Epidermal melanocyte (primary cell): ENCODE measurements around the gene POC5.
"Not testable (repeated sequence)": the region's sequence is repeated elsewhere in the genome, so short reads cannot be mapped to it uniquely, and the experiment has no call there.

Experiments
- DNase-seq: peaks from one replicate; pipeline ENCODE4 v3.0.0; 2011; ENCODE audit warnings: low spot score; ENCODE audit not compliant: insufficient read length

The POC5 gene, protein sequence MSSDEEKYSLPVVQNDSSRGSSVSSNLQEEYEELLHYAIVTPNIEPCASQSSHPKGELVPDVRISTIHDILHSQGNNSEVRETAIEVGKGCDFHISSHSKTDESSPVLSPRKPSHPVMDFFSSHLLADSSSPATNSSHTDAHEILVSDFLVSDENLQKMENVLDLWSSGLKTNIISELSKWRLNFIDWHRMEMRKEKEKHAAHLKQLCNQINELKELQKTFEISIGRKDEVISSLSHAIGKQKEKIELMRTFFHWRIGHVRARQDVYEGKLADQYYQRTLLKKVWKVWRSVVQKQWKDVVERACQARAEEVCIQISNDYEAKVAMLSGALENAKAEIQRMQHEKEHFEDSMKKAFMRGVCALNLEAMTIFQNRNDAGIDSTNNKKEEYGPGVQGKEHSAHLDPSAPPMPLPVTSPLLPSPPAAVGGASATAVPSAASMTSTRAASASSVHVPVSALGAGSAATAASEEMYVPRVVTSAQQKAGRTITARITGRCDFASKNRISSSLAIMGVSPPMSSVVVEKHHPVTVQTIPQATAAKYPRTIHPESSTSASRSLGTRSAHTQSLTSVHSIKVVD

GRCh38 chr5:75717082-75717922, at the start of gene POC5:
Gene POC5, minus strand, starts transcription at chr5:75717437. Its CDS starts 4,500 bp downstream, at chr5:75712937.
- peak; percentile 80 for DNase-seq

GRCh38 chr5:75758116-75758515, 40.9 kb upstream of the POC5 start:
- no peak for DNase-seq

DNA sequence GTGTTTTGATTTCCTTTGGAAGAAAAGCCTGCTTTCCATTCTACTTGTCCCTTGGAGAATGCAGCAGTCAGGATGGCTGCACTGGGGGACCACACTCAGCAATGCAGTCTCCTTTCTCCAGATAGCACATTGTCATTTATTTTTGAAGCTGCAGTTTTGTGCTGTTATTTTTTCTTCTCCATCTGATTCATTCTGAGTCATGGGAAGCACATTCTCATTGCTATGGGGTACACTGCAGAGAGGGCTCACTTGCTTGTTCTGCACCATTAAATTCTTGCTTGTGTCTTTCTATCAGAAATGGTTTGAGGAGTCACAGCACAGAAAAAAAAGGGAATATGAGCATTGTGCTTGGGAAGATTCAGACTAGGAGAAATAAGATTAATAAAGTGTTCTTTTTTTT, 39.7 kb upstream of the POC5 start:
- DNase-seq = no peak

DNA sequence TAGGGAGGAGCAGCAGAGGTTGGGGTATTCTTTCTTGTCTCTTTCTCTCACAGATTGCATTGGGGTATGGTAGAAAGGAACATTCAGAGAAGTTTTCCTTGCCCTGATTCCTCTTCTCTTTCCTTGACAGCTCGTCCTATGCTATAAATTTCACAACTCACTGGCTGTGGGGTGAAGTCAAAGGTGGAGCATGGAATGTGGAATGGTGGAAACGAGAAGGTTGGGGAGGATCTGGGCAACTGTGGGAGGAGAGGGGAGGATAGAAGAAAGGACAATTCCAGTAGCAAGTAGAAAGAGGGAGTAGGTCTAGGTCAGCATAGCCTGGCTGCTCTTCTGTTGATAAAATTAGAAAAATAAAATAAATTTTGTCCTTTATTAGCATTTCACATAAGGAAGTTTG, 39.0 kb upstream of the POC5 start:
- DNase-seq = no peak

DNA sequence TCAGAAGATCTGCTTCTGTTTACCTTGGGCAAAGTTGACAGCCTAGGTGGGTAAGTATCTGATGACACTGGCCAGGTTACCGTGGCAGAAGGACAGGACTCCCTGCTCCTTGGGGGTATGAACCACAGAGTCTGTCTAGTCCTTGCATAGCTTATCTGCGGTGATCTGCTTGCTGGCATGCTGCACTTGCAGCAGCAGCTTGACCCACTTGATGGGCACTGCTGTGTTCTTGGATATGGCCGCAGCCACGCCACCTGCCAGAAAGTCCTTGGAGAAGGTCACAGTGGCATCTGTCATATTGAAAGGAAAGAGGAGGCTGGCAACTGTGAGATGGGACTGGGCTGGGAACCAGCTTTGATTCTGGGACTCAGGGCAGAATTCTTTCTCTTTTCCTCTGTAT, 35.9 kb upstream of the POC5 start:
- no peak for DNase-seq

DNA sequence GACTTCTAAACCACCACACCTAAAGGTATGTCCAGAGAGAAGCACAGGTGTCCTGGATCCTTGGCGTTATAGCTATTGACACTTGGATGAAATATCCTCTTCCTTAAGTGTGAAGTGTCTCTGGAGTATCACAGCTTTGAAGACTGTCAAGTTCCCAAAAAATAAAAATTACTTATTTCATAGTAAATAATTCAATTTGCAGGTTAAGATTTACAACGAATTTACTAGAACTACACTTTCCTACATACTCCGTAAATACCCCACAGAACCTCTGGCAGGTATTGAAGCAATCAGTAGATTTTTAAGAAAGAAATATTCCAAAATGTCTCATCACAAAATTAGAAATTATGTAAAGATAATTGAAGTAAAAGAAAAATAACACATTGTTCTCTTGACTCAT, 27.1 kb upstream of the POC5 start:
- no peak for DNase-seq

DNA sequence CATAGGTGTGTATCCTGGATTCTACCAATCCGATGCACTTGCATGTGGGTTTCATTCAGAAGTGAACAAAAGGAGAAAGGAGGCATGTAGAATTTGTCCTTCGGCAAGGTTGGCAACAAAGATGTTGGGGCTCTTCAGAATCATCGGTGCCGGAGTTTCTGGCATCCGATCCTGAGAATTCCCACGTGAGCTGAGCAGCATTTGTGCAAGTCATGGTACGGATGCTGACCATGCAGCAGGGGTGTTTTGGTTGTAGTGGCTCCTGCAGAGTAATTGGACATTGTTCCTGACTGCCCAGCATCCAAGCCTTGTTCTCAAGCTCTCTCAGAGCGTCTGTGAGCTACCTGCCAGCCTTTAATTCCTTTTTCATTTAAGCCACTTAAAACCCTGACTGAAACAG, 19.0 kb upstream of the POC5 start:
- no peak for DNase-seq

GRCh38 chr5:75734913-75735789, 17.9 kb upstream of the POC5 start:
- no peak for DNase-seq

- DNase-seq = no peak
Measured at GRCh38 chr5:75733767-75734166, 16.5 kb upstream of the POC5 start.

DNA sequence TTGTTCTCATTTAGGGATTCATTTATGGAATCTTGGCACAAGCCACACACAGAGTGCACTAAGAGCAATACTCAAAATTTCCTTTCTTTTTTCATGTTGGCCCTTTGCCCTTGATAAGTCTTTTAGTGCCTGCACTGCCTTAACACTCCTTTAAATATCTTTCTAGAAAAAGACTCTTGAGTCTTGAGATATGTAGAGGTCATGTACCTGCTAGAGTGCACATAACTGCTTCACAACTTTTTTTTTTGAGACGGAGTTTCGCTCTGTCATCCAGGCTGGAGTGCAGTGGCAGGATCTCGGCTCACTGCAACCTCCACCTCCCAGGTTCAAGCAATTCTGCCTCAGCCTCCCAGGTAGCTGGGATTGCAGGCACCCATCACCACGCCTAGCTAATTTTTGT, 14.3 kb upstream of the POC5 start:
- DNase-seq = not testable (repeated sequence)

GRCh38 chr5:75729321-75729720, 12.1 kb upstream of the POC5 start:
- DNase-seq = no peak

DNA sequence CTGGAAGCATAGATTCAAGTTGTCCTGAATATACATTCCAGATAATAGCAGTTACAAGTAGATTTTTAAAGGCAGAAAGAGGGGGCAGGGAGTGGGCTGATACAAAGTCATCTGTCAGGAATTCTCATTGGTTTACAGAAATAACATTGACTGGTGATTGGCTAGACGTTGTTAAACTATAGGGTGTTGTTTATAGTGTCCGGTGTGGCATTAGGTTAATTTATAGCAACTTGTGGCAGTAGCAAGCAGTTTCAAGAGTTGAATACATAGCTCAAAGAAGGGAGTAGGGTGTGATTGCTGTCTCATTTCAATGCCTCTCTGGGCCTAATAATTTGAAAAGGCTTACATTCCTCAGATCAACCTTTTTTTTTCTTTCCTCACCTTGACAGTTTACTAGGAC, 10.7 kb upstream of the POC5 start:
- no peak for DNase-seq

- not testable (repeated sequence) for DNase-seq
Measured at GRCh38 chr5:75726224-75726623, 9.0 kb upstream of the POC5 start.

DNA sequence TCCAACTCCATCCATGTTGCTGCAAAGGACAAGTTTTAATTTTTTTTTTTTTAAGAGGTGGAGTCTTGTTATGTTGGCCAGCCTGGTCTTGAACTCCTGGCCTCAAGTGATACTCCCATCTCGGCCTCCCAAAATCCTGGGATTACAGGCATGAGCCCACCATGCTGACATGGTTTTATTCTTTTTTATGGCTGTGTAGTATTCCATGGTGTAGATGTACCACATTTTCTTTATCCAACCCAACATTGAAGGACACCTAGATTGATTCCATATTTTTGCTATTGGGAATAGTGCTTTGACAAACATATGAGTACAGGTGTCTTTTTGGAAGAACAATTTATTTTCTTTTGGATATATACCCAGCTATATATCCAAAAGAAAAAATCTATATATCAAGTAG, 6.1 kb upstream of the POC5 start:
- DNase-seq = no peak

DNA sequence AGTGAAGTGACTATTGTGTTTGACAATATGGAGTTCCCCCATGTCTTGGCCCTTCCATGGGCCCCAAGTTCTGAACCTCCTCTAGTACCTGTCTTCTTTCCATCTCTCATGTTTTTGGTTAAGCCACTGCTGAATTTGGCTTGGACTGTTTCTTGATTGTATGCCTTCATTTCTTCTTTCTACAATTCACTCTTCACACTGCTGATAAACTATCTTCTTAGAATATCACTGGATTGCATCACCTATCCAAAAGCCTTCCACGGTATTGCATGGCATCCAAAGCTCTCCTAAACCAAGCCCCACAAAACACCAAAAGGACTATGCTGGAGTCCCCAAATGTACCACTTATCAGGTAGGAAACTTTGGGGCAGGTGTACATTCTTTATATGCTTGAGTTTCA, 4.3 kb upstream of the POC5 start:
- DNase-seq = no peak

DNA sequence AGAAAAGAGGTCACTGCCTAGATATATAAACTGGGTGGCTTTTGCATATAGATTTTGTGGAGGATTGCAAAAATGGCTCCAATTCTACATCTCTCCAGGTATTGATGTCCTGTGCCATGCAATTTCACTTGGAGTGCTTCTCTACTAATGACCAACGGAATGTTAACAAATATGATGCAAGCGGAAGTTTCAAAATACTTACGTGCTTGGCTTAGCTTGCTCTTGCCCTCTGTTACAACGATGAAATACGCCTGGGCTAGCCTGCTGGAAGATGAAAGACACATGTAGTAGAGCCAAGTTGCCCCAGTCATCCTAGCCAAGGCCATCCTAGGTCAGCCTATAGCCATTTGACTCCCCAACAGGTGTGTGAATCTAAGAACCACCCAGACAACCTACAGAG, 3.6 kb upstream of the POC5 start:
- DNase-seq = no peak

DNA sequence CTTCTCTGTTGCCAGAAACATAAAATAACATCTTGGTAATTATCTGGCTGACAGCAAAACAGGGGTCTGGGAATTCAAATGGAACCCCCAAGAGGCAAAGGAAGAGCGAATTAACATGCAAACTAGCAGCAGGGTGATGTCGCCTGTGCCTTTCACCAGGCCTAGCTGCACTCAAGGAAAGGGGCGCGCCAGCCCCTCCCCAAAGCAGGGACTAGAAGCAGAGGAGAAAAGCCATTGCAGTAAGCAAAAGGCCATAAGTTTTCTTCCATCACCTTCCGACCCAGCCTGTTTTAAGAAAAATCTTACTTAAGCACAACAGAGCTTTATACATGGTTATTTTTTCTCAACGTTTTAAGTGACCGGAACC, 539 bp downstream of the POC5 start:
- no peak for DNase-seq

GRCh38 chr5:75712091-75712490, 5.1 kb downstream of the POC5 start:
- no peak for DNase-seq

- no peak for DNase-seq
Measured at GRCh38 chr5:75711151-75711550, 6.1 kb downstream of the POC5 start.

DNA sequence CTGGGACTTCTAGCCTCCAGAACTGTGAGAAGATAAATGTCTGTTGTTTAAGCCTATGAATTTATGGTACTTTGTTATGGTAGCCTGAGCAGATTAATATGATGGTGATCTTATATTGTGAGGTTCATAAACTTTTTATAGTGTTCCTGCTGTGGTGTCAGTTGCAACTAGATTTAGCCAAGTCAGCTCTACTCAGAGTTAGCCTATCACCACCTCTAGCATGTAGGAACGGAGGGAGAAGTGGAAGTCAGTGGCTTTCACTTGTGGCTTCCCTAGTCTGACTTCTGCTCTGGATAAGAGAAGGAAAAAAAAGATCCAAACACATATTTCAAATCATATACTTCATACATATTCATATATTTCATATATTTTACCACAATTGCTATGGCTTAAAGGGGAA, 6.6 kb downstream of the POC5 start:
- no peak for DNase-seq

DNA sequence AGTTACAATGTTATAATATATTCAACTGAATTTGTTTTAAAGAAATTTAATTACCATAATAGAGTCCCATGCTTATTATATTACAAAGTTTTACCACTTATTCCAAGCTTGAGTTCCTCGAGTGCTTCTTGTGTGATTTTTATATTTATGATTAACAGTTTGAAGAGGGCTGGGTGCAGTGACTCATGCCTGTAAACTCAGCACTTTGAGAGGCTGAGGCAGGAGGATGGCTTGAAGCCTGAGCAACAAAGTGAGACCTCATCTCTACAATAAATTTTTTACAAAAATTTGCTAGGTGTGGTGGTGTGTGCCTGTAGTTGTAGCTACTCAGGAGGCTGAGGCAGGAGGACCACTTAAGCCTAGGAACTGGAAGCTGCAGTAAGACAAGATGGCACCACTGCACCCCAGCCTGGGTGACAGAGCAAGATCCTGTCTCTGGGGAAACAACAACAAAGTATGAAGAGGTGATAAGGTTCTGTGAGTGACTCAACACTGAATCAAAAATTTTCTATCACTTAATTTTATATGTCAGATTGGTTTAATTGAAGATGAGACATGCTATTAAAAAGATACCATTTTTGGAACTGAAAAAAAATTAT, 9.2 kb downstream of the POC5 start:
- no peak for DNase-seq
